Left lung (tissue), 10 donors: ENCODE results near the gene IKZF2. TPM values are rescaled to one million over a fixed set of nuclear protein-coding genes. Genes with fewer than 3 reads are reported as not detected.

Experiments
- ATAC-seq: fragments of 200-7000 bp; cut with Tn5 transposase; one replicate; pipeline ENCODE4 v1.9.1; 2020; ENCODE audit warnings: moderate library complexity
- DNase-seq, 4 donors: peaks; one replicate each; pipeline ENCODE4 v3.0.0-alpha.2; 2013 to 2020
- H3K27ac ChIP-seq, 2 donors: fragments of 200-600 bp; sonication (generic) in 1 of 2; one replicate each; pipeline versions ENCODE4 v1.5.0 to v1.8.0; 2020 to 2021
- H3K27me3 ChIP-seq, 2 donors: fragments of 200-600 bp; sonication (generic) in 1 of 2; one replicate each; pipeline versions ENCODE4 v1.5.0 to v1.8.0; 2020 to 2021
- H3K36me3 ChIP-seq, 2 donors: fragments of 200-600 bp; sonication (generic) in 1 of 2; one replicate each; pipeline versions ENCODE4 v1.5.0 to v1.8.0; 2020 to 2021
- H3K4me1 ChIP-seq, 2 donors: fragments of 200-600 bp; one replicate each; pipeline ENCODE4 v1.8.0; 2021
- H3K4me3 ChIP-seq, 2 donors: fragments of 200-600 bp; sonication (generic) in 1 of 2; one replicate each; pipeline versions ENCODE4 v1.5.0 to v1.8.0; 2020 to 2021; ENCODE audit warnings: mild to moderate bottlenecking in 1 of 2
- H3K9me3 ChIP-seq, 2 donors: fragments of 200-600 bp; sonication (generic) in 1 of 2; one replicate each; pipeline versions ENCODE4 v1.5.0 to v1.8.0; 2020 to 2021
- intact Hi-C, 2 donors: fragments of 100-400 bp; cut with DNase I; formaldehyde crosslinking; loops; one replicate each; pipeline versions ENCODE4 v1.11.2 to v1.14.2; 2022
- polyA plus RNA-seq, 6 donors: library from polyadenylated mRNA; unstranded; fragments of 120-200 nt; gene quantifications; one replicate each; pipeline ENCODE4 v1.2.1, GENCODE V29; 2013; ENCODE audit not compliant: insufficient read length in 6 of 6
- total RNA-seq, 2 donors: library from RNA; stranded (reverse); fragmentation: NEBNext Ultra II Directional; extraction: Animal tissue kit (Norgen Biotek cat#: 25700); gene quantifications; one replicate each; pipeline ENCODE4 v1.2.1, GENCODE V29; 2021
- TF ChIP-seq, protein P1 (sequence below), 2 donors: fragments of 200-600 bp; sonication (generic) in 1 of 2; IDR thresholded peaks; one replicate each; pipeline versions ENCODE4 v1.5.0 to v1.8.0; 2021; ENCODE audit warnings: antibody characterized with exemption in 2 of 2
- donor health status: DM: no; HTN: yes; CAD: no.
- donor health status: DM: no; HTN: no; CAD: no.

Gene IKZF2
- total and polyA plus RNA-seq, 8 donors: 9.6 to 15.4 (median 12.2) TPM

DNA sequence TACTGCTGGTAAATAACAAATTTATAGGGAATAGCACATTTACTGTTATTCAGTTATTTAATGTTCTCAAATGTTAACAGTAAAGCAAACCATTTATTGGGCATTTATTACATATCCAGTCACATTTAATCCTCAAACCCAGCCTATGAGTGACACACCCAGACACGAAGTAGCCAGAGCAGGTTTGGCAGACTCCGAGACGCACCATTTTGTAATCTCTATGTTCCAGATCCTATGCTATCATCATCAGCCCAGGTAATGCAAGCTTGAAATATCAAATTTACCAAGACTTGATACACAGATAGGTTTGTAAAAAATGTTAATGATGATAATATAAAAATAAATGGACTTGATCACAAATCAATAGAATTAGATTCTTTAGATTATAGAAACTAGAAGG, 131.1 kb downstream of the IKZF2 start:
- TF ChIP-seq, protein P1, sequence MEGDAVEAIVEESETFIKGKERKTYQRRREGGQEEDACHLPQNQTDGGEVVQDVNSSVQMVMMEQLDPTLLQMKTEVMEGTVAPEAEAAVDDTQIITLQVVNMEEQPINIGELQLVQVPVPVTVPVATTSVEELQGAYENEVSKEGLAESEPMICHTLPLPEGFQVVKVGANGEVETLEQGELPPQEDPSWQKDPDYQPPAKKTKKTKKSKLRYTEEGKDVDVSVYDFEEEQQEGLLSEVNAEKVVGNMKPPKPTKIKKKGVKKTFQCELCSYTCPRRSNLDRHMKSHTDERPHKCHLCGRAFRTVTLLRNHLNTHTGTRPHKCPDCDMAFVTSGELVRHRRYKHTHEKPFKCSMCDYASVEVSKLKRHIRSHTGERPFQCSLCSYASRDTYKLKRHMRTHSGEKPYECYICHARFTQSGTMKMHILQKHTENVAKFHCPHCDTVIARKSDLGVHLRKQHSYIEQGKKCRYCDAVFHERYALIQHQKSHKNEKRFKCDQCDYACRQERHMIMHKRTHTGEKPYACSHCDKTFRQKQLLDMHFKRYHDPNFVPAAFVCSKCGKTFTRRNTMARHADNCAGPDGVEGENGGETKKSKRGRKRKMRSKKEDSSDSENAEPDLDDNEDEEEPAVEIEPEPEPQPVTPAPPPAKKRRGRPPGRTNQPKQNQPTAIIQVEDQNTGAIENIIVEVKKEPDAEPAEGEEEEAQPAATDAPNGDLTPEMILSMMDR (IDR thresholded peaks at IDR 0.05): no peak
- no peak overlapping the region for H3K4me3 ChIP-seq
- intact Hi-C loops: no loop called here

DNA sequence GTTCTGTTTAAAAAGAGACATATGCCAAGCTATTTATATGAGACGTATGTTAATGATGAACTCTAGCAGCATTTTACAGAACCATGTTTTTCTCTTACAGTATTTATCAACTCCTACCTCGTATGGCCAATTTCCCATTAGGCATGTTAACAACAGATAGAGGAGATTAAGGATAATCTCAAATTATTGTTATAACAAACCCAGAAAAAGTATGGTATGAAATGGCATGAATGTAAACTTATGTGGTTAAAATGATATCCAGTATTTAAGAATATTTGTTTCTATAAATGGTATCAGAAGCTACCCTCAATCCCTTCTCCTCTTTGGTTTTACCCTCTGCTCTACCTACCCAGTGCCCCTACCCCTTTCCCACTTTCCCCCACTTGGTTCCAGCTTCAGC, 132.0 kb downstream of the IKZF2 start:
- no peak for DNase-seq
- intact Hi-C loops: no loop called here
- TF ChIP-seq, protein P1 (IDR thresholded peaks at IDR 0.05): no peak

More for the DNA sequence above, 131.1 kb downstream of the IKZF2 start:
- Histone ChIP-seq H3K27ac (no peak overlapping the region), H3K9me3 (no peaks in the 10 kb centered on the region), H3K4me1 (no peaks in the 10 kb centered on the region), H3K27me3 (no peaks in the 10 kb centered on the region), H3K36me3 (no peaks in the 10 kb centered on the region)
- DNase-seq: no peak
- ATAC-seq: no peak

DNA sequence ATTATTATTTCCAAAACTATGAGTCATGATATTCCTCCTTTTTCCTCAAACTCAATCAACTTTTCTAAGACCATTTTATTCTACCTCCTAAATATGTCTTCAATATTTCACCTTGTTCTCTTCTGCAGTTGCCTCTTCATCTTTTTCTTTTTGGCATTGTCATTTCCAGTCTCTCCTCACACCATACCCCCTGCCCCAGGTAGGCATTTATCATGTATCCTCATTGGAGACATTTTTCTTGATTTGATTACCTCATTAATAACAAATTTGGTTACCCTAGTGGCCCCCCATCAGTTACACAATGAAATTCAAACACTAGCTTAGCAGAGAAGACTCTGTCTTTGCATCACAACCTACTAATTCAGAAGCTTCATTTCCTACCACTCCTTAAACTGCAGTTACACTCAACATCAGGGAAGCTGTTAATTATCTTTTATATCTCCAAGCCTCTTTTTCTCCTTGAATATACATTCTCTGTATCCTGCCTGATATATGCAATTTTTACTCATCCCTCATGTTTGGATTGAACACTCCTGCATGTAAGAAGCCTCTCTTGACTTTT, 133.0 kb downstream of the IKZF2 start:
- no peak for DNase-seq
- Histone ChIP-seq H3K4me1 (no peaks in the 10 kb centered on the region), H3K27me3 (no peaks in the 10 kb centered on the region), H3K36me3 (peaks cover 0 to 1% of the 10 kb centered on the region in 2 donors), H3K27ac (no peak overlapping the region), H3K9me3 (no peaks in the 10 kb centered on the region), H3K4me3 (no peak overlapping the region)
- intact Hi-C loops: no loop called here
- TF ChIP-seq, protein P1 (IDR thresholded peaks at IDR 0.05): no peak
- no peak for ATAC-seq

More for the DNA sequence above, 132.0 kb downstream of the IKZF2 start:
- no peak for ATAC-seq
- Histone ChIP-seq H3K9me3 (no peaks in the 10 kb centered on the region), H3K36me3 (no peaks in the 10 kb centered on the region), H3K4me1 (no peaks in the 10 kb centered on the region), H3K27ac (no peak overlapping the region), H3K4me3 (no peak overlapping the region), H3K27me3 (no peaks in the 10 kb centered on the region)

DNA sequence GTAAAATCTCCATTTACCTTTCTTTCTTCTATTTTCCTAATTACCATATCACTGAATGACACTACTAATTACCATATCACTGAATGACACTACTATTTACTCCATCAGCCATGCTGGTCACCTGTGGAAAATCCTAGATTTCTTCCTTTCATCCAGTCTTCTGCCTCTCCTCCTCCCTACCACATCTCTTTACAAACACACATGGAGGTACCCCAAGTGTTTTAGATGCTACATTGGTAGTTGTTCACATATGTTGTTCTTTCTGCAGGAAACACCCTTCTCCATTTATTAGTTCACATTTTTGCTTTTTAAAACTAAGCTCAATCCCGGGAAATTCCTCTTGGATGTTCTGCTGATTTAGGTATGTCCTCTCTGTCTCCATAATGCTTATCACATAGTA, 134.0 kb downstream of the IKZF2 start:
- ATAC-seq (no peak), DNase-seq (no peak)
- intact Hi-C loops: no loop called here
- no peaks in the 10 kb centered on the region for H3K4me1 ChIP-seq
- H3K9me3 ChIP-seq: no peaks in the 10 kb centered on the region
- H3K36me3 ChIP-seq: peaks cover 0 to 3% of the 10 kb centered on the region in 2 donors
- no peaks in the 10 kb centered on the region for H3K27me3 ChIP-seq
- H3K27ac ChIP-seq: no peak overlapping the region
- TF ChIP-seq, protein P1 (IDR thresholded peaks at IDR 0.05): no peak
- no peak overlapping the region for H3K4me3 ChIP-seq

DNA sequence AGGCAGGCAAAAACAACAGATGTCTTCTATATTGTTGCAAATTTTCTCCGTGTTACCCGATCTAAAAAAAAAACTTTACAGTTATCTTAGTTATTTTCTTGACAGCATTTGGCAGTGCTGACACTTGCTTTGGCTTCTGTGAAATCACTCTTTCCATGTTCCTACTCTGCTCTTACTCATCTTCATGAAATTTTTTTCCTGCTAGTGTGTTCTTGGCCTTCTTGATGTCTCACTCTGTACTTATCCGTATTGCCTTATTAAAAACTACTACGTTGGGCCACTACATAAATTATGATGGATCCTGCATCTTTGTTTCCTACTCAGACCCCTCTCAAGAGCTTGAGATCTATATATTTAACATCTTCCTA, 134.4 kb downstream of the IKZF2 start:
- Histone ChIP-seq H3K9me3 (no peaks in the 10 kb centered on the region), H3K4me3 (no peak overlapping the region), H3K36me3 (peaks cover 0 to 3% of the 10 kb centered on the region in 2 donors), H3K4me1 (no peaks in the 10 kb centered on the region), H3K27me3 (no peaks in the 10 kb centered on the region), H3K27ac (no peak overlapping the region)
- intact Hi-C loops: no loop called here
- no peak for ATAC-seq
- TF ChIP-seq, protein P1 (IDR thresholded peaks at IDR 0.05): no peak
- DNase-seq: no peak
